Hypothalamus (tissue), 51 donors: ENCODE data around the gene LDB2.

Source experiments
- DNase-seq, 51 donors: peaks; one replicate each; lab custom pipeline; 2025; lab: John Stamatoyannopoulos, UW

The LDB2 gene

DNA sequence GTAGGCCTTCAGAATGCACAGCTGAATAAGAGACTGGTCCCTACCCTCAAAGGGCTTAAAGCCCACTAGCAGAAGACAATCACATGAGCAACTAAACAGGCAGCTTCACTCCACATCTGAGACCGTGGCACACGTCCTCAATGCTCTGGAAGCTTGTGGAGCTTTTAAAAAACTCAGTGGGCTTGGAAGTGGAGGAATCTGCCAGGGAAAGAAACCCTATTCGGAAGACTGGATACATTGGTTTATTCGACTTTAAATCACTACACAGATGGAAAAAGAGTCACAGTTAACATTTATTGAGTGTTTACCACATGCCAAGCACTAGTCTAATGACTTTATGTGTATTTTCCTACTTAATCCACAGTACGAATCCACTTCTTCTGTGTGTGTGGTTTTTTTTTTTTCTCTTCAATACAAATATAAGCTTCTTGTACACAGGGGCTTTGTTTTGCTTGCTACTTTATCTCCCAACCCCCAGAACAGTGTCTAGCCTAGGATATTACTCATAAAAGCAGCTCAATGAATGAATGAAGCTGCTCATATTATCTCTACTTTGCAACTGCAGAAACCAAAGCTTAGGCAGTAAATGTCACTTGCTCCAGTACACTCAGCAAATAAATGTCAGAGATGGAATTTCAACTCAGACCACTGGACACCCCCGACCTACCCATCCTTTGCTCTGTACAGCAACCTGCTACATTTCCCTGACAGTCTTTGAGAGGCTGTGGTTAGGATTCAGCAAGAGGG, 137.7 kb downstream of the LDB2 start:
- no peak for DNase-seq

DNA sequence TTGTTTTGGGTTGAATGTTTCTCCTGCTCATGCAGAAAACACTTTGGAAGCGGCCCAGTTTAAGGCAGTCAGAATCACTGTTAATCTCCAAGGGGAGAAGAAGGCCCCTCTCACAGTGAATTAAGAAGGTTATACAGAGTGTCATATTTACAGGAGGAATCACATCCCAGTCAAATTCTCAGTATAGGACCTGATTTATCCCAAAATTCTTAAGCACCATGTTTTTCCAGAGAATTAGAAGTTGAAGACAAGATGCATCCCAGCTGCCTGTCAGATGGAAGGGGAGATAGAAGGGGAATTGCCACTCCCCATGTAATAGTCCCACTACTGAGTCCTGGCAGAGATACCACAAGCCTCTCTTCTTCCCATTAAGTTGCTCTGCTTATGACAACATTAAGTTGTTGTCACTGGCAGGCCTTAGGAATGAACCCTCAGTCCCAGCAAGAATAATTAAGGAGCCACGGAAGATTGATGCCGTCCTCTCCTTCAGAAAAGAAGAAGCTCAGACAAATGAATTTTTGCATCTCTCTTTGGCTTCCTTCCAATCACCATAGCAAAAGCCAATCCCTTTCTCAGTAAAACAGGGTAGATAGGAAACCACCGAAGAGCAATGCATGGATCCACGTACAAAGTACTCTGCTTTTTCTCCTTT, 138.4 kb downstream of the LDB2 start:
- no peak for DNase-seq

DNA sequence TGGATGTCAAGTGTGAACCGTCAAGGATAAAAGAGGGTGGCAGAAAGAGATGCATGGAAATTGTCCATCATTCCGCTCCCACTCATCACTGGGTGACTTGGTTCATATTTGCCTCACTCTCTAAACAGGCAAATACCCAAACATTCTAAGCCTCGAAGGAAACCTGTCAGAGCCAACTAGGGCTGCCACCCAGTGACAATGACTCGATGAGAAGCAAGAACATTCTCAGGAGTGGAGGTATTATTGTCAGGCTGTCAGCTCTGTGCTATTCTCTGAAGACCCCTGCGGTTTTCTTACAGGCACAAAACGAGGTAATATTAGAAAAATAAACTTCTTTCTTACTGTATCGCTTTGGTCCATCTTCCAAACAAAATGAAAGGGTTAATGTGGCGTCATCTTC, 139.6 kb downstream of the LDB2 start:
- DNase-seq = no peak

DNA sequence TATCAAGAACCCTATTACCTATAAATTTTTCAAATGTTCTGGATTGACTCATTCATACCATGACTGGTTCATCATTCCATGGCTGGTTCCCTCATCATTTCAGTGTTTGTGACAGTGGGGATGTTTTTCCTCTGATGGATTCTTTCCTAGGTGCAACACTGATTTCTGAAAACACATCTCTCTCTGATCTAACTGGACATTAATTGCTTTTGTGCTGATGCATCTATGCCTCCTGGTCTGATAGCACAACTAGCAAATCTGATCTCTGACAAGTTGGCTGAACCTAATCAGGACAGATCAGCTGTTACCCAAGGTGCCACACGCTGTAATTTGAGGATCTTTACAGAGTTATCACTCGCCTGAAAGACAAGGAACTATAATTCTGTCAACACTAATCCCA, 140.2 kb downstream of the LDB2 start:
- DNase-seq = no peak

DNA sequence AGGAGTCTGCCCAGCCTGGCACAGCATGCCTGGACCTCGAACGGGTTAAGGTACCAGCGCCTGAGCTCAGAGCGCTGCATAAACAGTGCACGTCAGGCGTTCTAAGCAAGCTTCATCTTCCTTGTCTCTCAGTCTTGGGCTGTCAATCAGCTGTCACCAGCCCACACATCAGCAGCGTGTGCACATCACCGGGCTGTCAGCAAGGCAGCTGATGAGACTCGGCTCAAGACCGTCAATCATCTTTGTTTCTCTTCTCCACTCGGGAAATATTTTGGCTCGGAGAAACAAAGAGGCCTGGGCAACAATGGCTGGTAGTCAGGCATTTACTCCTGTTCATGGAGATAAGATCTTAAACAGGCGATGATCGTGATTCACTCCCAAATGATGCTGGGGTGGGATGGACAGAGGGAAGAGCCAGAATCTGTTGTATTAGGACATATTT, 141.3 kb downstream of the LDB2 start:
- peak in 5 of 51 donors; percentile 3 to 19 (median 9) for DNase-seq

DNA sequence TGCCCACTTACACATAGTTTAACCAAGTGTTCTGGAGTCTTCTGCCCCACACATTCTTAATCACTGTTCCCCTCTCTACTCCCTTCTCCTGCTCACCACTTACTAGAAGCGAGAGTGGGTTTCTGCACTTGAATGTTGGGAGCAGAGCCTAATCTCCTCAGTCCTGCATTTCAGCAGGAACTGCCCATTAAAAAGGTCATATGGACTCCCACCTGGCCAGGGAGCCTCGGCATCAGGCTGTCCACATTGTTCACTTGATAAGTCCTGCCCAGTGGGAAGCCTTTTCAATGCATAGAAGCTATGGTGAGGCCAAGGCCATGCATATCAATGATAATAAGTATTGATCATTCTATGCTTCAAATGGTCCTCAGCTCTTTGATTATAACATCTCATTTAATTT, 144.3 kb downstream of the LDB2 start:
- DNase-seq = no peak

DNA sequence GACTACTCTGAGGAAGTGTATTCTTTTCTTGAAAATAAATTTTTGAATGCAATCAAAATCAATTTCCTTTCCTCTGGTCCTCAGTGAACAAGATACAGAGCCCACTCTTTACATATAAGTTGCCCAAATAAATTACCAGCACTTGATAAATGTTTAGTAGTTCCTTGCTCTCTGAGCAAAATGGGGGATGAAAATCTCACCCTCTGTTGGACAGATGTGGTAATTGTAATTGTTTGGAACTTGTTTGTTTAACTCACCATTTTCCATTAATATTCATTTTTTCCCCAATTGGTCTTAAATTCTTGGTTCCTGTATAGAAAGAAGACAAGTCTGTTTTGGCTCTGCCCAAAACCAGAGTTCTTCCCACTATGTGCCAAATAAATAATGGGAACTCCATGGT, 146.3 kb downstream of the LDB2 start:
- no peak for DNase-seq

DNA sequence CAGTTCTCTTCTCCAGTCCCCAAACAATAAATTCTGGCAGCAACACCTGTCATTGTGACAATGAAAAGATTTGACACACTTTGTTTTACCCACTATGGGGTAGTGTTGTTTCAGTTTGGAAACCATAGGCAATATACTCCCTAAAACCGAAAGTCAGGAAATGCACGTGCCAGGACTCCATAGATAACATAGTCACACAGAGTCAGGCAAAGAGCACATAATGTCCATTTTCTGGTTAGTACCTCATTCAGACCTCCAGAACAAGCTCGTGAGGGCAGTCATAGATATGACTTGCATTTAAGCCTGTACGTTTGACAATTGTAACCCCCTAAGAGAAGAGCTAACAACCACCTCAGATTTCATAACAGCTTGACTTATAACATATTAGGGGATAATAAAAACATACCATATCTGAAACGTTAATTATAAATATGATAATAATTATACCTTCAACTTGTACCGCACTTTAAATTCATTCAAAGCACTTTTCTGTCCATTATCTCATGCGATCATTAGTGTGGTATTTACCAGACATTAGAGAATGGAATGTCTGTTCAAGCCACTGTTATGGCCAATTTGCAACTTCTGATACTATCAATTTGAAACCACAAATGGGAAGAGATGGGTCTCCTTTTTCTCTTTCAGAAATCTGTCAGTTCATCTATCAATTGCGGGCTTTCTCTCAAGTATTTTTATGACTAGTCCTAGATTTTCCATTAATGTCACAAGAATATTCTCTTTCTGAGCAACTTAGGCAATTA, 147.4 kb downstream of the LDB2 start:
- no peak for DNase-seq

DNA sequence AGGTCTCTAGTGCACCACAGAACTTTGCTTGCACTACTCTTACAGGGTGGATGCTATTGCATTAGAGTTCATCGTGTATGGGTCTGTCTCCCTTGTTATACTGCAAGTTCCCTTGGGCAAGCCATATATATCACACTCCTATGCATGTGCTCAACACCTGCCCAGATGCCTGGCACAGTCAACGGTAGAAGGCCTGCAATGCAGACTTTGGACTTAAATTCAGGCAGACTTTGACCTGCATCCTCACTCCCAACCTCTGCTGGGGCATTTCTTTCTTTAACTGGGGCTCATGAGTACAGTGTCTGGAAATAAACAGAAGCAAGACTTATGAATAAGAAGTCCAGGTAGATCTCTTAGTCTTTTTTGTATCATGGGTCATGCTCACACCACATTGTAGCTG, 148.2 kb downstream of the LDB2 start:
- no peak for DNase-seq

DNA sequence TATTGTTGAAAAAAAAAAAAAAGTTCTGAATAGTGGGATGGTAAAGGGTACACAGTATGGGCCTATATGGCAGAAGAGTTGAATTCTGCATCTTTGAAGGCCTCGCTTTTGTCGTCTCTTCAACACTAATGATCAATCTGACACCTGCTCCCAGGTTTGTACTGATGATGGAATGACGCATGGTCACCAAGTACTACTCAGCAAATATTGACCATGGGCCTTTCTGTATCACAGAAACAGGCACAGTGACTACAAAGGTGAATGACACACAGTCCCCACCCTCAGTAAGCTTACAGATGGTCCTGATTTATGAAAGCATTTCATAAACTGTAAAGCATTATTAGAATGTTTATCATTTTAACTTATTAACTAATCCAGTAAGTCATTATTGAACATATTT, 152.6 kb downstream of the LDB2 start:
- no peak for DNase-seq

DNA sequence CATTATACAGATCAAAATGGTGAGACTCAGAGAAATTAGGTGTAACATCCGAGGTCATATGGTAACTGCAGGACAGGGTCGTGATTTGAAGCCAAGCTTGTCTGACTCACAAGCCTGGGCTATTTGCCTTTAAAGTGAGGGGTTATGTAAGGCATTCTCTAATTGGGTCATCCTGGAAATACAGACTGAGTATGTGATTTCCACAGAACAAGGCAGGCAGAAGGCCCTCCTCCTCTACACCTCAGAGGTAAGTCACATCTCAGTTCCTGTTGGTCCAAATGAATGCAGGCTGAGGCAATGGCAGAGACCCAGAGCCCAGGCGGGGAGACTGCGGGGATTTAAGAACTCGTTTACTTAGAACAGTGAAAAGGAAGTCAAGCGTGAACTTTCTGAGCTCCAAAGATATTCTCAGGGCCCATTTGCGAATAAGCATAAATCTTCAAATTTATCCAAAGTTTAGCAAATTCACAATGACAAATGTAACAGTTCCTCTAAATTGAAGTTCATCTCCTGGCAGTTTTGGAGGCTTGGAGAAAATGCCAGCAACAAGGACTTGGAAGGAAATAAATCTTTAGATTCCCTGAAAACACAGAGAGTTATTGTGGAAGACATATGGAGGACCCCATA, 153.3 kb downstream of the LDB2 start:
- no peak for DNase-seq

DNA sequence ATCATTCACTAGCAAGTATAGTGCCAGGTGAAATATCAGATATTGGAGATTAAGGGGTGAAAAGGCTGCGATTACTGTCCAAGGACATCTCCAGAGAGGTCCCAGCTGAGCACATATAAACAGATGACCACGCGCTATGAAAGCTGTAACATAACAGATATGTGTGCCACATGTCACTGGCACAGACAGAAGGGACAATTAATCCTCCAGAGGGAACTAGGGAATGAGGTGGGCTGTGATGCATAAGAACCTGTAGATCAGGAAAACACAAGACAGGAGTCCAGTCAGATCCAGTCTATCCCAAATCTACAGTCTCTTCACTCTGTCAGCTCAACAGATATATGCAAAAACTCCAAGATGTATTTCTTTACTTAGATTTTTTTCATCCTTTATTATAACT, 157.2 kb downstream of the LDB2 start:
- no peak for DNase-seq

DNA sequence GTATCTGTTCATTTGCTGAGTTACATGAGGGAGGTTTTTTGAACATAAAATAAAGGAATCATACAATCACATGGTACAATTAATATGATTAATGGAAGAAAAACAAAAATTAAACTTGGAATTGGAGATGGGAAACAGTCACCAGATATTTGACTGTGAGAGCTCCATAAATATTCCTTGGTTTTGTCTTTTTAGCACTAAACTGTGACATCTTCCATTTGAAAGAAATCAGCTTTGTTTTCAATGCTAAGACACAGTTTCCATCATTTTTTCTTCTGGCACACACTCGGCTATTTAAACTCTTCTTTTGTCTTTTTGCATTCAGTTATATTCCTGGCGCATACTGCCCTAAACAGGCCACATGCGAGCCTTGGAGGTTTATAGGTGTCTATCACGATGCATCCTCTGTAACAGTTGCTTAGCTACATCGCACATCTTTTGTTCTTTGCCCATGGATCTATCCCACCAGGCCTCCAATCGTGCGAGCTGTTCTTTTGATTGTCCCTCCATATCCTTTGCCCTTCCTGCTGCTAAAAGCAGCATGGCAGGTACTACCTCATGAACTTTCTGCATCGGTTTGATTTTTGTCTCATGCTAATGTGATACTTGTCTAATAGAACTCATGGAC, 158.3 kb downstream of the LDB2 start:
- DNase-seq = no peak

DNA sequence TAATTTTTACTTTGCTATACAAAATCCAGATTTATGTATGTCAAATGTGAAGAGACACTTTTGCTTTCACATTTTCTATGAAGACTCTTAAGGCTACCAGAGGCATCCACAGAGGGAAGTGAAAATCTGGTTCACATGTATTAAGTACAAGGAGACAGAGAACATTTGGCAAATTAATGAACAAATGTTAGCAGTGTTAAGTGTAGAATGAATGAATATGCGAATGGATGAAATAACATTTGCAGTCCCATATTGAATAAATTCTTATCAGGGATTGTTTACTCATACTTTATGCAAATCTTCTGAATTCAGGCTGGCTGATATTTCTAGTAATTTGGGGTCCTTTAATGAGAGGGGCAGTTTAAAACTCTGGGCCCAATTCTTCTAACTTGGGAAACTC, 159.9 kb downstream of the LDB2 start:
- DNase-seq = no peak

DNA sequence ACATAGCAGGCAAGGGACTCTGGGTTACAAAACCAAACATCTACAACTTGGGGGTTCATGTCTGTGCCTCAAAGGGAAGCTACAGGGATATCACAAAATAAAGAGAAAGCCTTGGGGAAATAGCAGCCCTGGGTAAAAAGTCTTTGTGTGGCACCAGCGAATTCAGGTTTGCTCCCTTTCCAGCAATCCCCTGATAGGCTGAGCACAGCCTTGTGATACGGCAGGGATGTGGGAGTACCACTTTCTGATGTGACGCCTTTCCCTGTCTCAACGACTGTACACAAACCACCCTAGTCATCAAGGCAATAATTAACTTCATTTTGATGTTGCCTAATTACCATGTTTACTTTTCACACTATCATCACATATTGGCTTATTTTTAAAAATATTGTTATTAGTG, 164.9 kb downstream of the LDB2 start:
- DNase-seq = peak in 3 of 51 donors; percentile 1 to 23 (median 17)

DNA sequence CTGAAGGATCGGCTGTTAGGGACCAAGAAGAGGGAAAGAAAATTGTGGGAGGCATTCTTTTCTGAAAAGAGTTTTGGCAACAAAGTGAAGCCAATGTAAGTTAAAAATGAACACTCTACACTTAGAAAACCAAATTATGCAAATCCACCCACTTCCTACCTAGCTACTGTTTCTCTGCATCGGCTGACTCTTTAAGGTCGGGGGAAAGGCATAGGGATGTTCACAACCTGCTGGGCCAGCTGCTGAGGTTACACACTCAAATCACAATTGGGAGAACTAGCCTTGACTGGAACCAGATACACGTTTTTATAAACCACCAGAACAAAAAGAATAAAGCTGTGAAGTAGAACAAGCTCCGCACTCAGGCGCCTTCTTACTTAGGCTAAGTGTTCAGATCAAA, 165.7 kb downstream of the LDB2 start:
- DNase-seq = peak in 1 of 51 donors; percentile 21

DNA sequence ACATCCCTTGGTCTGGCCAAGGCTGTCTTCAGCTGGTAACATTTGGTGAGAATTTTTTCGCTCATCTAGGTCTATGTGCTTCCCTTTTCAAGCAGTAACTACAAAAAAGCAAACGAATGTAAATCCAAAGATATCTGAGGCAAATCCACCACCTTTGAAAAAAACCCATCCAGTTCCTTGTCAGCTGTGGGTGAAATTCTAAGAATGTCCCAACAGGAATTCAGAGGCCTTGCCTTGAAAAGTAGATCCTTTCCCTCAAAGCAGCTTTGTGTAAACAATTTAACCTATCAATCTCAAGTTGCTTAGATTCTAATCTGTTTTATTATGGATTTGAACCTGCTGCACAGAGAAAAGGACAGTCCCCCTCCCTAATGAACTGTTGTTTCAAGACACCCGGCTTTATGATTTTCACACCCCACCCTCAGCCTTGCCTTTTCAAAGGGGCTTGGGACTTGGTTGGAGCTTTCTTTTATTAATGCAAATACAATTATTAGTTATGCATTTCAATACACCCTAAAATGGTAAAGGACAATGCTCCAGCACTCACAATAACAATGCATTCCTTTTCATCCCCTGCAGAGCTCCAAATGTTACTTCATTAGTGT, 166.6 kb downstream of the LDB2 start:
- DNase-seq = no peak

DNA sequence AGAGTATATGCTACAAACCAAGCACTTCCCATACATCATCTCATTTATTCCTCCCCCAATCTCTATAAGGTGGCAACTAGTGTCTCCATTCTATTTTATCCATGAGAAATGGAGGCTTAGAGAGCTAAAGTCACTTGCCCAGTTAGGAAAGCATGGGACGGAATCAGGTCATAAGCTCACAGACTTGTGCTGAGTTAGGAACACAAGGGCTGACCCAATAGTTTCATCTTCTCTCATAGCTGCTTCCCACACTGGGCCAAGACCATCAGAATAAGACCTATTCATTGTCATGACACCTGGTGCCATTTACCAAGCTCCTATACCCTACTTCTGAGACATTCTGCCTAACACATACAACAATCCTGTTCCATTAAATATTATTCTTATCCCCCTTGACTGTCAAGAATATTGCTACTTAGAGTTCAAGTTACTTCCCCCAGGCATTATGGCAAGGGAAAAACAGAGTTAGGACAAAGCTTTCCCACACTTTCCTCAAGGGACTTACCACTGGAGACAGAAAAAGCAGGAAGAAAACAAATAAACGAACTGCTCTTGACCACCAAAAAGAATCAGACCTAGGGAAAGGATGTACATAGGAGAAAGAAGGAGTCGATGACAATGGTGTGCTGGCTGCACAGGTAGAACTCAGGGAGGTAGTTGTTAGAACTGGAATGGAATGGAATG, 167.8 kb downstream of the LDB2 start:
- DNase-seq = no peak

DNA sequence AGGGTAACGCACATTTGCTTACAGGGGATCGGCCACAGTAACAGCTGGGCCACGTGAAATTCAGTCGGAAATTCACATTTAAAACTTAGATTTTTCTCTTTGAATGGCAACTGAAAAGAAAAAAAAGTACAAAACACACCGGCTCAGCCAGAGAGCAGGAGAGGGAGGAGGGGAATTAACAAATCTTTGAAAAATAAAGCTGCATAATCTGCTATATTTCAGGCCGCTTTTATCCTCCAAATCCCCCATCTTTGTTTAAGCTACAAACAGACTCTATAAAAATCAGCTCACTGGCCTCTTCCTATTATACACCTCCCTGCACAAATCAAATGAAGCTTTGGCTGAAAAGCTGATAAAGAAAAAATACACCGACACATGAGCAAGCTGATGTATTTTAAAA, 169.1 kb downstream of the LDB2 start:
- no peak for DNase-seq

DNA sequence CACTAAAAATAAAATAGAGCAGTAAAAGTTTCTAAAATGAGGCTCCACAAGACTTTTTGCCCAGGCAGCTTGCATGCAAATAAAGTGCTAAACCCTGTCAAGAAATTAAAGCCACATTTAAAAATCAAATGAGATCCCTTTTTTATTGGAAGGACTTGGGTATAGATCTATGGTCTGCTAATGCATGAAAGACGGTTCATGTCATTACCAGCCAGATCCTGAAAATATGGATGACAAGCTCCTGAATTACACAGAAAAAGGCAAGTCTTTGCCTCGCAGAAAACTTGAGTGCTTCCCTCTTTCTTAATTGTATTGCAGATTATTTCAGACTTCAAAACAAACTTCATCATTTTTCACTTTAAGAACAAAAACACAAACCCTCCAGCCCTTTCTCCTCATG, 169.6 kb downstream of the LDB2 start:
- no peak for DNase-seq
